T-cell (primary cell): ENCODE measurements around the gene CEACAM6. TPM values are rescaled to one million over a fixed set of nuclear protein-coding genes. Genes with fewer than 3 reads are reported as not detected.
A peak's percentile ranks its signal among the peaks of the same experiment; 100 is the strongest.
"Not testable (repeated sequence)": the region's sequence is repeated elsewhere in the genome, so short reads cannot be mapped to it uniquely, and the experiment has no call there.

Experiments
- ATAC-seq, 4 experiments: fragments of 200-7000 bp in 3 of 4; fragments of 150-1000 bp in 1 of 4; cut with Tn5 transposase; replicated peaks in 1 of 4; 1 replicate in 3 of 4; 2 replicates in 1 of 4; pipeline ENCODE4 v1.10.0; 2021; ENCODE audit warnings: moderate library complexity in 3 of 4, mild to moderate bottlenecking in 2 of 4, moderate number of reproducible peaks in 1 of 4
- CTCF ChIA-PET, 2 donors: fragments of 300-600 bp; sonication (Branson Sonifier 250); formaldehyde crosslinking; loops; one replicate each; lab custom pipeline; 2022; ENCODE audit warnings: antibody characterized with exemption in 2 of 2; lab: Charles Lee
- POLR2A ChIA-PET, 2 donors: fragments of 300-600 bp; sonication (Branson Sonifier 250); formaldehyde crosslinking; loops; one replicate each; lab custom pipeline; 2022; ENCODE audit warnings: antibody characterized with exemption in 2 of 2; lab: Charles Lee
- DNase-seq, 35 experiments: peaks; one replicate each; pipeline versions ENCODE4 v3.0.0 to v3.0.0-alpha.2; 2013 to 2023
- H3K27ac ChIP-seq: one replicate; pipeline ENCODE4 v1.5.1; 2013; ENCODE audit warnings: low read length
- H3K27me3 ChIP-seq, 2 experiments: replicated peaks in 1 of 2; 1 replicate in 1 of 2; 2 replicates in 1 of 2; pipeline versions ENCODE4 v1.6.1 to v1.7.0; 2013; ENCODE audit warnings: low read length in 1 of 2, mixed read lengths in 1 of 2; ENCODE audit not compliant: control insufficient read depth in 2 of 2, insufficient read depth in 2 of 2; ENCODE audit errors: extremely low read depth in 1 of 2
- H3K36me3 ChIP-seq, 2 donors: 1 replicate in 1 of 2; 2 replicates in 1 of 2; pipeline versions ENCODE4 v1.6.1 to v1.7.0; 2013; ENCODE audit warnings: low read length in 1 of 2; ENCODE audit not compliant: control insufficient read depth in 2 of 2, insufficient read depth in 1 of 2; ENCODE audit errors: extremely low read depth in 1 of 2
- H3K4me1 ChIP-seq, 2 experiments: 1 replicate in 1 of 2; 2 replicates in 1 of 2; pipeline versions ENCODE4 v1.6.1 to v1.7.0; 2013; ENCODE audit warnings: low read length in 2 of 2, mixed read lengths in 1 of 2; ENCODE audit not compliant: insufficient read depth in 2 of 2, control insufficient read depth in 1 of 2; ENCODE audit errors: extremely low read depth in 1 of 2
- H3K4me3 ChIP-seq, 2 donors: 1 replicate in 1 of 2; 2 replicates in 1 of 2; pipeline versions ENCODE4 v1.5.1 to v1.7.0; 2013; ENCODE audit warnings: mild to moderate bottlenecking in 2 of 2, low read length in 1 of 2, moderate library complexity in 1 of 2; ENCODE audit not compliant: control insufficient read depth in 1 of 2; ENCODE audit errors: extremely low read depth in 1 of 2
- H3K9me3 ChIP-seq: 2 replicates; pipeline ENCODE4 v1.7.0; 2013
- H3K27ac Mint-ChIP-seq, 2 donors: one replicate each; pipeline ENCODE4 v1.8.0; 2020 to 2021; ENCODE audit warnings: mild to moderate bottlenecking in 2 of 2, mixed read lengths in 2 of 2
- H3K27me3 Mint-ChIP-seq, 2 donors: one replicate each; pipeline ENCODE4 v1.8.0; 2021 to 2022; ENCODE audit warnings: mixed read lengths in 2 of 2
- H3K36me3 Mint-ChIP-seq: one replicate; pipeline ENCODE4 v1.8.0; 2021; ENCODE audit warnings: mixed read lengths
- H3K4me1 Mint-ChIP-seq, 3 donors: one replicate each; pipeline ENCODE4 v1.8.0; 2020 to 2022; ENCODE audit warnings: mixed read lengths in 3 of 3, mild to moderate bottlenecking in 1 of 3
- H3K4me3 Mint-ChIP-seq, 3 donors: one replicate each; pipeline ENCODE4 v1.8.0; 2020 to 2022; ENCODE audit warnings: mild to moderate bottlenecking in 3 of 3, mixed read lengths in 3 of 3, moderate library complexity in 3 of 3
- H3K9me3 Mint-ChIP-seq, 3 donors: one replicate each; pipeline ENCODE4 v1.8.0; 2020 to 2022; ENCODE audit warnings: mixed read lengths in 3 of 3
- WGBS: methylation state at CpG from one replicate; pipeline ENCODE4 v1.1.5; 2013; ENCODE audit warnings: missing lambda C conversion rate; ENCODE audit not compliant: insufficient coverage; 5-methylcytosine and 5-hydroxymethylcytosine counted together
- total RNA-seq, 35 experiments: library from RNA in 6 of 35; stranded (reverse) in 6 of 35; fragments of 120-200 nt in 1 of 35; gene quantifications; one replicate each; pipeline versions ENCODE4 v1.2.1 to v1.2.4 and lab custom pipeline; 2013 to 2026

CEACAM6 gene
- total RNA-seq, 5 donors from 2014 or later (not counting 1 experiment from before 2014, with no cell fraction given) = 0.53 to 0.76 (median 0.67) TPM; not detected in 2

- Histone ChIP-seq H3K27me3 (peaks cover 2 to 45% of the 10 kb centered on the region in 2 experiments), H3K9me3 (no peaks in the 10 kb centered on the region), H3K27ac (no peak overlapping the region), H3K36me3 (no peaks in the 10 kb centered on the region), H3K4me3 (no peak overlapping the region), H3K4me1 (peaks cover 10 to 11% of the 10 kb centered on the region in 2 experiments)
- H3K4me3 Mint-ChIP-seq = no peak overlapping the region
- H3K36me3 Mint-ChIP-seq = no peaks in the 10 kb centered on the region
- no peak for ATAC-seq
- H3K4me1 Mint-ChIP-seq = peaks cover 15 to 17% (median 17%) of the 10 kb centered on the region in 3 donors
- H3K9me3 Mint-ChIP-seq = no peaks in the 10 kb centered on the region
- H3K27me3 Mint-ChIP-seq = peaks cover 46 to 68% of the 10 kb centered on the region in 2 donors
- WGBS = 83% methylated on average over 5 of the region's 7 CpGs
- ChIA-PET CTCF (interaction anchor here (0.9 to 4.8 kb wide), 2 partner anchors 34 to 35 kb away, joined by 3 to 59 read pairs; no protein-coding TSS in a partner anchor), POLR2A (no interaction called here)
- H3K27ac Mint-ChIP-seq = no peak overlapping the region
- no peak for DNase-seq
Measured at GRCh38 chr19:41787055-41787454, 31.7 kb downstream of the CEACAM6 start.

- H3K27ac Mint-ChIP-seq, H3K9me3 ChIP-seq, H3K36me3 ChIP-seq, H3K9me3 Mint-ChIP-seq, H3K27ac ChIP-seq, H3K4me3 ChIP-seq, POLR2A ChIA-PET, H3K4me3 Mint-ChIP-seq, ATAC-seq, DNase-seq, H3K36me3 Mint-ChIP-seq: not testable (repeated sequence)
- Histone ChIP-seq H3K4me1 (peaks cover 10 to 11% of the 10 kb centered on the region in 2 experiments), H3K27me3 (peaks cover 2 to 48% of the 10 kb centered on the region in 2 experiments)
- H3K27me3 Mint-ChIP-seq = peaks cover 51 to 73% of the 10 kb centered on the region in 2 donors
- CTCF ChIA-PET = interaction anchor here in 1 of 2 donors (0.6 kb wide), 1 partner anchor 12 kb away, joined by 4 read pairs; no protein-coding TSS in a partner anchor
- H3K4me1 Mint-ChIP-seq = peaks cover 21% of the 10 kb centered on the region in 3 donors
- WGBS = no CpG with 5 or more reads among the region's 1 CpG
Measured at GRCh38 chr19:41788518-41788917, 33.2 kb downstream of the CEACAM6 start.

GRCh38 chr19:41789053-41789452 is 33.7 kb downstream of the CEACAM6 start:
- H3K27me3 Mint-ChIP-seq = peaks cover 50 to 71% of the 10 kb centered on the region in 2 donors
- H3K36me3 Mint-ChIP-seq, H3K27ac Mint-ChIP-seq, DNase-seq, H3K4me3 ChIP-seq, H3K36me3 ChIP-seq, H3K27ac ChIP-seq, ATAC-seq, H3K9me3 Mint-ChIP-seq, H3K4me3 Mint-ChIP-seq, H3K9me3 ChIP-seq, POLR2A ChIA-PET, CTCF ChIA-PET: not testable (repeated sequence)
- peaks cover 10 to 11% of the 10 kb centered on the region in 2 experiments for H3K4me1 ChIP-seq
- peaks cover 2 to 48% of the 10 kb centered on the region in 2 experiments for H3K27me3 ChIP-seq
- peaks cover 20 to 21% (median 21%) of the 10 kb centered on the region in 3 donors for H3K4me1 Mint-ChIP-seq
- 93% methylated on average over 2 of the region's 5 CpGs for WGBS

GRCh38 chr19:41792513-41793413 is 37.4 kb downstream of the CEACAM6 start:
- H3K27ac Mint-ChIP-seq = no peak overlapping the region

GRCh38 chr19:41793414-41793727 is 38.0 kb downstream of the CEACAM6 start:
- Histone ChIP-seq H3K4me1 (no peaks in the 10 kb centered on the region), H3K9me3 (no peaks in the 10 kb centered on the region), H3K27ac (no peak overlapping the region), H3K4me3 (no peak overlapping the region), H3K27me3 (peaks cover 0 to 45% of the 10 kb centered on the region in 2 experiments), H3K36me3 (no peaks in the 10 kb centered on the region)
- DNase-seq = no peak
- no peak for ATAC-seq
- H3K4me3 Mint-ChIP-seq = no peak overlapping the region
- peaks cover 5 to 12% (median 6%) of the 10 kb centered on the region in 3 donors for H3K4me1 Mint-ChIP-seq
- no CpG with 5 or more reads among the region's 1 CpG for WGBS
- CTCF ChIA-PET = interaction anchor here (0.7 to 2.6 kb wide), 8 partner anchors 8 to 41 kb away, joined by 3 to 16 read pairs (median 4); no protein-coding TSS in a partner anchor
- H3K27ac Mint-ChIP-seq = no peak overlapping the region
- POLR2A ChIA-PET = no interaction called here
- H3K27me3 Mint-ChIP-seq = peaks cover 47 to 55% of the 10 kb centered on the region in 2 donors
- H3K36me3 Mint-ChIP-seq = no peaks in the 10 kb centered on the region
- no peaks in the 10 kb centered on the region for H3K9me3 Mint-ChIP-seq

More at GRCh38 chr19:41792513-41793413, 37.4 kb downstream of the CEACAM6 start:
- H3K9me3 ChIP-seq = no peaks in the 10 kb centered on the region
- H3K27me3 ChIP-seq = peaks cover 0 to 42% of the 10 kb centered on the region in 2 experiments
- Mint-ChIP-seq H3K27me3 (peaks cover 47 to 57% of the 10 kb centered on the region in 2 donors), H3K36me3 (no peaks in the 10 kb centered on the region), H3K4me3 (no peak overlapping the region), H3K9me3 (no peaks in the 10 kb centered on the region), H3K4me1 (peaks cover 5 to 12% (median 6%) of the 10 kb centered on the region in 3 donors)
- ATAC-seq (peak in 2 of 4 experiments; percentile 46 to 66), DNase-seq (peak in 32 of 35 experiments; percentile 11 to 70 (median 42))
- no peak overlapping the region for H3K4me3 ChIP-seq
- WGBS = 46% methylated on average over 16 of the region's 22 CpGs
- no peaks in the 10 kb centered on the region for H3K4me1 ChIP-seq
- CTCF ChIA-PET = interaction anchor here in 1 of 2 donors (1.0 to 2.6 kb wide), 7 partner anchors 8 to 67 kb away, joined by 3 to 16 read pairs (median 4); no protein-coding TSS in a partner anchor
- POLR2A ChIA-PET = no interaction called here
- no peaks in the 10 kb centered on the region for H3K36me3 ChIP-seq
- H3K27ac ChIP-seq = no peak overlapping the region

- WGBS = 68% methylated on average over 3 of the region's 5 CpGs
- Histone ChIP-seq H3K36me3 (no peaks in the 10 kb centered on the region), H3K27ac (no peak overlapping the region), H3K9me3 (no peaks in the 10 kb centered on the region), H3K4me1 (no peaks in the 10 kb centered on the region), H3K4me3 (no peak overlapping the region), H3K27me3 (peaks cover 0 to 40% of the 10 kb centered on the region in 2 experiments)
- no peak overlapping the region for H3K4me3 Mint-ChIP-seq
- peaks cover 40 to 47% of the 10 kb centered on the region in 2 donors for H3K27me3 Mint-ChIP-seq
- H3K27ac Mint-ChIP-seq = no peak overlapping the region
- H3K4me1 Mint-ChIP-seq = peaks cover 5 to 12% (median 6%) of the 10 kb centered on the region in 3 donors
- peak in 33 of 35 experiments; percentile 23 to 77 (median 52) for DNase-seq
- POLR2A ChIA-PET = no interaction called here
- peak; percentile 91 to 94 (median 92) for ATAC-seq
- H3K9me3 Mint-ChIP-seq = no peaks in the 10 kb centered on the region
- CTCF ChIA-PET = interaction anchor here (0.5 to 1.8 kb wide), 6 partner anchors 10 to 96 kb away, joined by 3 to 9 read pairs (median 4); no protein-coding TSS in a partner anchor
- H3K36me3 Mint-ChIP-seq = no peaks in the 10 kb centered on the region
Measured at GRCh38 chr19:41795031-41795461, 39.7 kb downstream of the CEACAM6 start.
